ENCODE data around the gene ASH1L. TPM values are rescaled to one million over a fixed set of nuclear protein-coding genes. Genes with fewer than 3 reads are reported as not detected.
A peak's percentile ranks its signal among the peaks of the same experiment; 100 is the strongest.

Gene ASH1L
- total RNA-seq, 1 experiment from 2014 or later = 21.2 TPM

- in situ Hi-C loops (cut with HindIII; ENCODE audit: low pct_unique_long_range_greater_than_20kb, low sequenced_read_pairs) = no loop called here
- DNase-seq (ENCODE audit: low read depth, low spot score) = no peak
Measured at GRCh38 chr1:155326020-155326526, 236.5 kb downstream of the ASH1L start.

- no peak for DNase-seq (ENCODE audit: low read depth, low spot score)
- in situ Hi-C loops (cut with HindIII; ENCODE audit: low pct_unique_long_range_greater_than_20kb, low sequenced_read_pairs) = no loop called here
Measured at GRCh38 chr1:155325603-155325893, 237.1 kb downstream of the ASH1L start.

GRCh38 chr1:155324717-155325602, 237.6 kb downstream of the ASH1L start:
- DNase-seq (ENCODE audit: low read depth, low spot score) = peak; percentile 55
- in situ Hi-C loops (cut with HindIII; ENCODE audit: low pct_unique_long_range_greater_than_20kb, low sequenced_read_pairs) = no loop called here

GRCh38 chr1:155324037-155324716, 238.4 kb downstream of the ASH1L start:
- in situ Hi-C loops (cut with HindIII; ENCODE audit: low pct_unique_long_range_greater_than_20kb, low sequenced_read_pairs) = no loop called here
- peak; percentile 95 for DNase-seq (ENCODE audit: low read depth, low spot score)

GRCh38 chr1:155323729-155324036, 238.9 kb downstream of the ASH1L start:
- in situ Hi-C loops (cut with HindIII; ENCODE audit: low pct_unique_long_range_greater_than_20kb, low sequenced_read_pairs) = no loop called here
- peak; percentile 67 for DNase-seq (ENCODE audit: low read depth, low spot score)

- in situ Hi-C loops (cut with HindIII; ENCODE audit: low pct_unique_long_range_greater_than_20kb, low sequenced_read_pairs) = no loop called here
- DNase-seq (ENCODE audit: low read depth, low spot score) = peak; percentile 94
Measured at GRCh38 chr1:155322953-155323728, 239.5 kb downstream of the ASH1L start.

- in situ Hi-C loops (cut with HindIII; ENCODE audit: low pct_unique_long_range_greater_than_20kb, low sequenced_read_pairs) = no loop called here
- peak; percentile 30 for DNase-seq (ENCODE audit: low read depth, low spot score)
Measured at GRCh38 chr1:155322571-155322952, 240.0 kb downstream of the ASH1L start.

- no peak for DNase-seq (ENCODE audit: low read depth, low spot score)
- in situ Hi-C loops (cut with HindIII; ENCODE audit: low pct_unique_long_range_greater_than_20kb, low sequenced_read_pairs) = no loop called here
Measured at GRCh38 chr1:155321639-155322503, 240.7 kb downstream of the ASH1L start.

- in situ Hi-C loops (cut with HindIII; ENCODE audit: low pct_unique_long_range_greater_than_20kb, low sequenced_read_pairs) = no loop called here
- no peak for DNase-seq (ENCODE audit: low read depth, low spot score)
Measured at GRCh38 chr1:155320661-155321617, 241.7 kb downstream of the ASH1L start, which contains the start of gene RUSC1. Gene RUSC1 (plus strand): TSS chr1:155320894. CDS start chr1:155321774, 880 bp downstream.

- DNase-seq (ENCODE audit: low read depth, low spot score) = no peak
- in situ Hi-C loops (cut with HindIII; ENCODE audit: low pct_unique_long_range_greater_than_20kb, low sequenced_read_pairs) = no loop called here
Measured at GRCh38 chr1:155320252-155320651, 242.4 kb downstream of the ASH1L start.

GRCh38 chr1:155319536-155319935, 243.1 kb downstream of the ASH1L start:
- in situ Hi-C loops (cut with HindIII; ENCODE audit: low pct_unique_long_range_greater_than_20kb, low sequenced_read_pairs) = no loop called here
- DNase-seq (ENCODE audit: low read depth, low spot score) = no peak

- DNase-seq (ENCODE audit: low read depth, low spot score) = no peak
- in situ Hi-C loops (cut with HindIII; ENCODE audit: low pct_unique_long_range_greater_than_20kb, low sequenced_read_pairs) = no loop called here
Measured at GRCh38 chr1:155318082-155318481, 244.5 kb downstream of the ASH1L start.

- in situ Hi-C loops (cut with HindIII; ENCODE audit: low pct_unique_long_range_greater_than_20kb, low sequenced_read_pairs) = no loop called here
- DNase-seq (ENCODE audit: low read depth, low spot score) = no peak
Measured at GRCh38 chr1:155316922-155317321, 245.7 kb downstream of the ASH1L start.

GRCh38 chr1:155313261-155313660, 249.3 kb downstream of the ASH1L start:
- in situ Hi-C loops (cut with HindIII; ENCODE audit: low pct_unique_long_range_greater_than_20kb, low sequenced_read_pairs) = no loop called here

GRCh38 chr1:155309423-155310021, 253.1 kb downstream of the ASH1L start:
- in situ Hi-C loops (cut with HindIII; ENCODE audit: low pct_unique_long_range_greater_than_20kb, low sequenced_read_pairs) = no loop called here
- no peak for DNase-seq (ENCODE audit: low read depth, low spot score)

More at GRCh38 chr1:155313261-155313660, 249.3 kb downstream of the ASH1L start:
- DNase-seq (ENCODE audit: low read depth, low spot score) = no peak

All from SK-MEL-5 (cell line).